ENCODE measurements around the gene PRAMEF7. TPM values are rescaled to one million over a fixed set of nuclear protein-coding genes. Genes with fewer than 3 reads are reported as not detected.
"Not testable (repeated sequence)": the region's sequence is repeated elsewhere in the genome, so short reads cannot be mapped to it uniquely, and the experiment has no call there.

The PRAMEF7 gene
- not detected for total RNA-seq

- H3K4me1 ChIP-seq; H3K27me3 ChIP-seq; H3K27ac ChIP-seq; H3K4me3 ChIP-seq; DNase-seq; intact Hi-C loops (cut with DNase I; ENCODE audit: low total_unique reads); H3K36me3 ChIP-seq; H3K9me3 ChIP-seq: not testable (repeated sequence)
Measured at GRCh38 chr1:12916310-12916709, at the start of gene PRAMEF7. Gene PRAMEF7 (plus strand): TSS chr1:12916610. CDS start chr1:12917693, 1,083 bp downstream.

- DNase-seq; H3K27ac ChIP-seq; H3K4me1 ChIP-seq; H3K27me3 ChIP-seq; H3K4me3 ChIP-seq; intact Hi-C loops (cut with DNase I; ENCODE audit: low total_unique reads); H3K36me3 ChIP-seq; H3K9me3 ChIP-seq: not testable (repeated sequence)
Measured at GRCh38 chr1:12878453-12878852, 38.0 kb upstream of the PRAMEF7 start.

GRCh38 chr1:12886101-12886500, 30.3 kb upstream of the PRAMEF7 start, which contains the start of gene PRAMEF4:
Gene PRAMEF4 (minus strand): TSS chr1:12886201. CDS start chr1:12883394, 2,807 bp downstream.
- H3K9me3 ChIP-seq; H3K4me1 ChIP-seq; H3K4me3 ChIP-seq; H3K27ac ChIP-seq; DNase-seq; H3K27me3 ChIP-seq; intact Hi-C loops (cut with DNase I; ENCODE audit: low total_unique reads); H3K36me3 ChIP-seq: not testable (repeated sequence)

GRCh38 chr1:12898170-12898569, 18.2 kb upstream of the PRAMEF7 start, which contains the start of gene PRAMEF10:
Gene PRAMEF10 (minus strand): TSS chr1:12898270. CDS start chr1:12895847, 2,423 bp downstream.
- H3K9me3 ChIP-seq; DNase-seq; H3K4me1 ChIP-seq; H3K27ac ChIP-seq; H3K36me3 ChIP-seq; intact Hi-C loops (cut with DNase I; ENCODE audit: low total_unique reads); H3K4me3 ChIP-seq; H3K27me3 ChIP-seq: not testable (repeated sequence)

GRCh38 chr1:12899186-12899585, 17.2 kb upstream of the PRAMEF7 start:
- intact Hi-C loops (cut with DNase I; ENCODE audit: low total_unique reads); H3K4me3 ChIP-seq; DNase-seq; H3K27me3 ChIP-seq; H3K27ac ChIP-seq; H3K4me1 ChIP-seq; H3K36me3 ChIP-seq; H3K9me3 ChIP-seq: not testable (repeated sequence)

GRCh38 chr1:12903793-12904572, 12.4 kb upstream of the PRAMEF7 start:
- H3K27me3 ChIP-seq; intact Hi-C loops (cut with DNase I; ENCODE audit: low total_unique reads); H3K9me3 ChIP-seq; H3K27ac ChIP-seq; H3K4me1 ChIP-seq; H3K4me3 ChIP-seq; H3K36me3 ChIP-seq; DNase-seq: not testable (repeated sequence)

- H3K4me3 ChIP-seq; H3K27me3 ChIP-seq; H3K27ac ChIP-seq; DNase-seq; intact Hi-C loops (cut with DNase I; ENCODE audit: low total_unique reads); H3K4me1 ChIP-seq; H3K36me3 ChIP-seq; H3K9me3 ChIP-seq: not testable (repeated sequence)
Measured at GRCh38 chr1:12921749-12922148, 5.3 kb downstream of the PRAMEF7 start.

- DNase-seq; intact Hi-C loops (cut with DNase I; ENCODE audit: low total_unique reads); H3K27me3 ChIP-seq; H3K4me3 ChIP-seq; H3K27ac ChIP-seq; H3K4me1 ChIP-seq; H3K9me3 ChIP-seq; H3K36me3 ChIP-seq: not testable (repeated sequence)
Measured at GRCh38 chr1:12924368-12924767, 8.0 kb downstream of the PRAMEF7 start.

- H3K4me1 ChIP-seq; H3K9me3 ChIP-seq; H3K36me3 ChIP-seq; intact Hi-C loops (cut with DNase I; ENCODE audit: low total_unique reads); H3K27ac ChIP-seq; H3K27me3 ChIP-seq; H3K4me3 ChIP-seq; DNase-seq: not testable (repeated sequence)
Measured at GRCh38 chr1:12947480-12947879, 31.1 kb downstream of the PRAMEF7 start, which contains the start of gene PRAMEF6. Gene PRAMEF6 (minus strand): TSS chr1:12947580. CDS start chr1:12942518, 5,062 bp downstream.

Small RNA genes lying within 50 kb of the gene (small RNA-seq; reads per million reads assigned to genes)
- not detected for gene RNU6-1072P

Other genes with a start within 250 kb of the PRAMEF7 start
- gene AADACL3, start 200.5 kb upstream of the PRAMEF7 start, total RNA-seq: not detected
- gene CFAP107, start 170.4 kb upstream of the PRAMEF7 start, total RNA-seq: under 1 TPM in 1 of 4 donors, not detected in 3; 0.14 TPM
- not detected for gene PRAMEF12, start 142.9 kb upstream of the PRAMEF7 start, total RNA-seq
- not detected for gene PRAMEF1, start 125.2 kb upstream of the PRAMEF7 start, total RNA-seq
- not detected for gene PRAMEF11, start 85.2 kb upstream of the PRAMEF7 start, total RNA-seq
- gene HNRNPCL1, start 67.9 kb upstream of the PRAMEF7 start, total RNA-seq: not detected
- not detected for gene PRAMEF2, start 59.5 kb upstream of the PRAMEF7 start, total RNA-seq
- gene PRAMEF4, start 30.4 kb upstream of the PRAMEF7 start, total RNA-seq: not detected
- gene PRAMEF10, start 18.3 kb upstream of the PRAMEF7 start, total RNA-seq: not detected
- gene PRAMEF6, start 31.0 kb downstream of the PRAMEF7 start, total RNA-seq: not detected
- not detected for gene PRAMEF27, start 140.0 kb downstream of the PRAMEF7 start, total RNA-seq
- gene HNRNPCL3, start 144.2 kb downstream of the PRAMEF7 start, total RNA-seq: not detected
- gene PRAMEF25, start 154.2 kb downstream of the PRAMEF7 start, total RNA-seq: not detected
- gene HNRNPCL2, start 200.2 kb downstream of the PRAMEF7 start, total RNA-seq: not detected
- not detected for gene PRAMEF26, start 239.4 kb downstream of the PRAMEF7 start, total RNA-seq
- gene HNRNPCL4, start 249.0 kb downstream of the PRAMEF7 start, total RNA-seq: not detected